ENCODE measurements around the gene PHACTR1. TPM values are rescaled to one million over a fixed set of nuclear protein-coding genes. Genes with fewer than 3 reads are reported as not detected.

Gene PHACTR1
- total and polyA plus RNA-seq, 9 of the 15 experiments (the other 6 are each of a cell fraction or from before 2014, with no cell fraction given) = 11.5 to 32.6 (median 22.0) TPM

- no peak overlapping the region for H3K9ac ChIP-seq (ENCODE audit: insufficient read depth in 1 of 2, low read depth in 2 of 2, low read length in 2 of 2)
- CTCF ChIA-PET (ENCODE audit: low intra/inter-chr PET ratio) = no interaction called here
- no peaks in the 10 kb centered on the region for H3K27me3 ChIP-seq (ENCODE audit: control insufficient read depth in 2 of 2, insufficient read depth in 2 of 2, low read length in 2 of 2)
- no peaks in the 10 kb centered on the region for H3K36me3 ChIP-seq (ENCODE audit: control insufficient read depth, insufficient read depth, low read length)
- intact Hi-C loops (cut with micrococcal nuclease) (no loop called here), in situ Hi-C loops (cut with MboI) (no loop called here)
- no peaks in the 10 kb centered on the region for H3K4me1 ChIP-seq (replicated peaks in 1 of 2; ENCODE audit: control insufficient read depth in 2 of 2, insufficient read depth in 2 of 2, low read length in 2 of 2)
- DNase-seq (ENCODE audit: extremely low read depth in 1 of 4, low spot score in 3 of 4) (no peak), FAIRE-seq (no peak), ATAC-seq (no peak)
- no peak overlapping the region for H3K4me2 ChIP-seq (ENCODE audit: insufficient read depth, low read length)
- H3K9me3 ChIP-seq (replicated peaks; ENCODE audit: control insufficient read depth, insufficient read depth, low read depth, low read length) = no peaks in the 10 kb centered on the region
- POLR2A ChIA-PET = no interaction called here
- no peak overlapping the region for H2AFZ ChIP-seq (ENCODE audit: low read depth, low read length)
- no peak overlapping the region for H3K4me3 ChIP-seq
- BruUV-seq (replicated peaks) = no TSS peak
- H3K9me1 ChIP-seq (ENCODE audit: control insufficient read depth, insufficient read depth, low read length) = no peaks in the 10 kb centered on the region
- no peaks in the 10 kb centered on the region for H3K79me2 ChIP-seq (ENCODE audit: control insufficient read depth, insufficient read depth, low read length)
- no peaks in the 10 kb centered on the region for H4K20me1 ChIP-seq (replicated peaks; ENCODE audit: control insufficient read depth, insufficient read depth, low read length)
- no peak overlapping the region for H3K27ac ChIP-seq (ENCODE audit: extremely low read depth, low read depth, low read length)
- no peak for TF ChIP-seq ZC3H4 (CRISPR knock-in tag; IDR thresholded peaks at IDR 0.05; ENCODE audit: borderline replicate concordance)
- TF ChIP-seq PTBP1 (IDR thresholded peaks at IDR 0.05; ENCODE audit: low read depth, low read length) = no peak
- TF ChIP-seq NONO (IDR thresholded peaks at IDR 0.05; ENCODE audit: low read depth in 2 of 2, low read length in 1 of 2) = no peak
- no peak for TF ChIP-seq ZNF592 (IDR thresholded peaks at IDR 0.05)
- TF ChIP-seq, protein P1, sequence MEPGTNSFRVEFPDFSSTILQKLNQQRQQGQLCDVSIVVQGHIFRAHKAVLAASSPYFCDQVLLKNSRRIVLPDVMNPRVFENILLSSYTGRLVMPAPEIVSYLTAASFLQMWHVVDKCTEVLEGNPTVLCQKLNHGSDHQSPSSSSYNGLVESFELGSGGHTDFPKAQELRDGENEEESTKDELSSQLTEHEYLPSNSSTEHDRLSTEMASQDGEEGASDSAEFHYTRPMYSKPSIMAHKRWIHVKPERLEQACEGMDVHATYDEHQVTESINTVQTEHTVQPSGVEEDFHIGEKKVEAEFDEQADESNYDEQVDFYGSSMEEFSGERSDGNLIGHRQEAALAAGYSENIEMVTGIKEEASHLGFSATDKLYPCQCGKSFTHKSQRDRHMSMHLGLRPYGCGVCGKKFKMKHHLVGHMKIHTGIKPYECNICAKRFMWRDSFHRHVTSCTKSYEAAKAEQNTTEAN (CRISPR knock-in tag; IDR thresholded peaks at IDR 0.05) = no peak
- TF ChIP-seq ZKSCAN3 (CRISPR knock-in tag; IDR thresholded peaks at IDR 0.05) = no peak
- no peak for TF ChIP-seq NR2C2 (CRISPR knock-in tag; IDR thresholded peaks at IDR 0.05)
- no peak for TF ChIP-seq NR2C2 (tag; IDR thresholded peaks at IDR 0.05)
- no peak for TF ChIP-seq RBM15 (IDR thresholded peaks at IDR 0.05; ENCODE audit: insufficient read depth, low read length)
- no peak for TF ChIP-seq MIER1 (IDR thresholded peaks at IDR 0.05; ENCODE audit: low read depth)
- TF ChIP-seq ATF1 (CRISPR knock-in tag; IDR thresholded peaks at IDR 0.05) = no peak
- TF ChIP-seq ATF1 (tag; IDR thresholded peaks at IDR 0.05) = no peak
- no peak for TF ChIP-seq SMARCA4 (IDR thresholded peaks at IDR 0.05)
- no peak for TF ChIP-seq ZNF324 (CRISPR knock-in tag; IDR thresholded peaks at IDR 0.05)
- no peak for TF ChIP-seq ZBED1 (IDR thresholded peaks at IDR 0.05)
- no peak for TF ChIP-seq TEAD4 (IDR thresholded peaks at IDR 0.05; ENCODE audit: low read length)
- TF ChIP-seq TEAD4 (CRISPR knock-in tag; IDR thresholded peaks at IDR 0.05; ENCODE audit: borderline replicate concordance) = no peak
- TF ChIP-seq ZBTB8A (IDR thresholded peaks at IDR 0.05; ENCODE audit: partially characterized antibody) = no peak
- TF ChIP-seq, protein P2, sequence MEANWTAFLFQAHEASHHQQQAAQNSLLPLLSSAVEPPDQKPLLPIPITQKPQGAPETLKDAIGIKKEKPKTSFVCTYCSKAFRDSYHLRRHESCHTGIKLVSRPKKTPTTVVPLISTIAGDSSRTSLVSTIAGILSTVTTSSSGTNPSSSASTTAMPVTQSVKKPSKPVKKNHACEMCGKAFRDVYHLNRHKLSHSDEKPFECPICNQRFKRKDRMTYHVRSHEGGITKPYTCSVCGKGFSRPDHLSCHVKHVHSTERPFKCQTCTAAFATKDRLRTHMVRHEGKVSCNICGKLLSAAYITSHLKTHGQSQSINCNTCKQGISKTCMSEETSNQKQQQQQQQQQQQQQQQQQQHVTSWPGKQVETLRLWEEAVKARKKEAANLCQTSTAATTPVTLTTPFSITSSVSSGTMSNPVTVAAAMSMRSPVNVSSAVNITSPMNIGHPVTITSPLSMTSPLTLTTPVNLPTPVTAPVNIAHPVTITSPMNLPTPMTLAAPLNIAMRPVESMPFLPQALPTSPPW (CRISPR knock-in tag; IDR thresholded peaks at IDR 0.05) = no peak
- TF ChIP-seq ZNF354B (CRISPR knock-in tag; IDR thresholded peaks at IDR 0.05) = no peak
- TF ChIP-seq GTF2A2 (tag; IDR thresholded peaks at IDR 0.05) = no peak
These were observed 157.1 kb downstream of the PHACTR1 start for GRCh38 chr6:12873691-12874090.
